ENCODE data around the gene NCOA3.

- no peak for TF ChIP-seq SMC3 (IDR thresholded peaks at IDR 0.05; ENCODE audit: low read depth, low read length)
- TF ChIP-seq TAF1 (IDR thresholded peaks at IDR 0.05; ENCODE audit: borderline replicate concordance, low read depth, low read length), result no peak
- TF ChIP-seq USF2 (IDR thresholded peaks at IDR 0.05; ENCODE audit: borderline replicate concordance, low read depth, low read length), result no peak
- TF ChIP-seq CHD2 (IDR thresholded peaks at IDR 0.05; ENCODE audit: low read length, partially characterized antibody), result no peak
Measured at GRCh38 chr20:47638851-47639250, 137.2 kb downstream of the NCOA3 start.

Data from SK-N-SH (cell line).